Medulla oblongata (tissue), 1 donor: ENCODE measurements around the gene CEP192.
"Not testable (repeated sequence)": the region's sequence is repeated elsewhere in the genome, so short reads cannot be mapped to it uniquely, and the experiment has no call there.

Experiments
- DNase-seq: peaks from one replicate; pipeline ENCODE4 v3.0.0-alpha.2; 2015; ENCODE audit errors: extremely low spot score

CEP192 gene

GRCh38 chr18:13026583-13027270, 35.6 kb downstream of the CEP192 start:
- no peak for DNase-seq

- DNase-seq = no peak
These were observed 37.7 kb downstream of the CEP192 start for GRCh38 chr18:13028869-13029268.

GRCh38 chr18:13032173-13032572, 41.0 kb downstream of the CEP192 start:
- DNase-seq = no peak

- DNase-seq = no peak
These were observed 44.2 kb downstream of the CEP192 start for GRCh38 chr18:13035249-13035914.

- no peak for DNase-seq
These were observed 45.6 kb downstream of the CEP192 start for GRCh38 chr18:13036622-13037320.

- DNase-seq = no peak
These were observed 48.6 kb downstream of the CEP192 start for GRCh38 chr18:13039806-13040205.

GRCh38 chr18:13043066-13043465, 51.9 kb downstream of the CEP192 start:
- DNase-seq = no peak

GRCh38 chr18:13048061-13048595, 57.0 kb downstream of the CEP192 start:
- no peak for DNase-seq

- no peak for DNase-seq
These were observed 60.0 kb downstream of the CEP192 start for GRCh38 chr18:13051159-13051558.

GRCh38 chr18:13051950-13052349, 60.8 kb downstream of the CEP192 start:
- DNase-seq = no peak

- no peak for DNase-seq
These were observed 63.2 kb downstream of the CEP192 start for GRCh38 chr18:13054336-13054735.

GRCh38 chr18:13061630-13062189, 70.5 kb downstream of the CEP192 start:
- DNase-seq = no peak

- no peak for DNase-seq
These were observed 76.0 kb downstream of the CEP192 start for GRCh38 chr18:13067124-13067523.

- no peak for DNase-seq
These were observed 76.8 kb downstream of the CEP192 start for GRCh38 chr18:13067966-13068365.

GRCh38 chr18:13070460-13070859, 79.3 kb downstream of the CEP192 start:
- DNase-seq = no peak

GRCh38 chr18:13076886-13077285, 85.7 kb downstream of the CEP192 start:
- no peak for DNase-seq

GRCh38 chr18:13077473-13077872, 86.3 kb downstream of the CEP192 start:
- DNase-seq = no peak

- DNase-seq = not testable (repeated sequence)
These were observed 86.9 kb downstream of the CEP192 start for GRCh38 chr18:13078065-13078464.

GRCh38 chr18:13086906-13087305, 95.7 kb downstream of the CEP192 start:
- DNase-seq = no peak

GRCh38 chr18:13095466-13095865, 104.3 kb downstream of the CEP192 start:
- DNase-seq = no peak

- no peak for DNase-seq
These were observed 105.1 kb downstream of the CEP192 start for GRCh38 chr18:13096232-13096631.

GRCh38 chr18:13096719-13097118, 105.6 kb downstream of the CEP192 start:
- no peak for DNase-seq
